Upper lobe of left lung (tissue), 6 donors: ENCODE measurements around the gene KMT2A. TPM values are rescaled to one million over a fixed set of nuclear protein-coding genes. Genes with fewer than 3 reads are reported as not detected.
A peak's percentile ranks its signal among the peaks of the same experiment; 100 is the strongest.
"Not testable (repeated sequence)": the region's sequence is repeated elsewhere in the genome, so short reads cannot be mapped to it uniquely, and the experiment has no call there.

ENCODE experiments used
- ATAC-seq, 2 donors: fragments of 200-7000 bp; cut with Tn5 transposase; one replicate each; pipeline ENCODE4 v1.9.1; 2022; ENCODE audit warnings: mild to moderate bottlenecking in 2 of 2, moderate library complexity in 2 of 2; ENCODE audit not compliant: low FRiP score in 2 of 2
- DNase-seq, 2 donors: peaks; one replicate each; pipeline ENCODE4 v3.0.0-alpha.2; 2019 to 2020
- H3K27ac ChIP-seq, 4 donors: fragments of 200-600 bp; sonication (generic); one replicate each; pipeline ENCODE4 v1.5.1; 2016 to 2019
- H3K27me3 ChIP-seq, 4 donors: fragments of 200-600 bp; sonication (generic); one replicate each; pipeline ENCODE4 v1.5.1; 2017 to 2019
- H3K36me3 ChIP-seq, 4 donors: fragments of 200-600 bp; sonication (generic); one replicate each; pipeline ENCODE4 v1.5.1; 2016 to 2019
- H3K4me1 ChIP-seq, 4 donors: fragments of 200-600 bp; sonication (generic); one replicate each; pipeline ENCODE4 v1.5.1; 2018 to 2019
- H3K4me3 ChIP-seq, 4 donors: fragments of 200-600 bp; sonication (generic); one replicate each; pipeline ENCODE4 v1.5.1; 2017 to 2019; ENCODE audit warnings: mild to moderate bottlenecking in 2 of 4, moderate library complexity in 1 of 4
- H3K9me3 ChIP-seq, 4 donors: fragments of 200-600 bp; sonication (generic); one replicate each; pipeline ENCODE4 v1.5.1; 2018 to 2019
- CTCF ChIP-seq, 6 experiments: fragments of 450-650 bp in 4 of 6; fragments of 200-600 bp in 2 of 6; sonication (generic) in 2 of 6; IDR thresholded peaks; one replicate each; pipeline ENCODE4 v1.5.1; 2016 to 2019; ENCODE audit warnings: antibody characterized with exemption in 6 of 6
- EP300 ChIP-seq, 4 donors: sonication (generic); formaldehyde crosslinking; IDR thresholded peaks; one replicate each; pipeline ENCODE4 v1.5.1; 2017; ENCODE audit warnings: antibody characterized with exemption in 4 of 4, control low read depth in 2 of 4
- POLR2A ChIP-seq, 4 donors: fragments of 450-650 bp; IDR thresholded peaks; one replicate each; pipeline ENCODE4 v1.5.1; 2016 to 2017; ENCODE audit warnings: antibody characterized with exemption in 4 of 4, mild to moderate bottlenecking in 2 of 4
- POLR2AphosphoS5 ChIP-seq, 2 donors: sonication (generic); formaldehyde crosslinking; IDR thresholded peaks; one replicate each; pipeline ENCODE4 v1.5.1; 2017; ENCODE audit warnings: antibody characterized with exemption in 2 of 2
- WGBS, 2 donors: methylation state at CpG; one replicate each; pipeline ENCODE4 v1.1.5; 2017 to 2018; 5-methylcytosine and 5-hydroxymethylcytosine counted together
- total RNA-seq, 6 donors: library from RNA; depleted of rRNA in 4 of 6; stranded (reverse); fragments of >200 nt in 4 of 6; gene quantifications; one replicate each; pipeline versions ENCODE4 v1.1.0 to v1.2.1, GENCODE V29; 2016 to 2021
- donor health status: DM: no; HTN: no; CAD: no; lungs with moderate emphysema.
- donor health status: DM: no; HTN: yes; CAD: no; lungs with severe emphysema.

The KMT2A gene
- total RNA-seq, 6 donors from 2014 or later, result 42.0 to 97.1 (median 58.4) TPM

GRCh38 chr11:118570787-118571186 lies 134.5 kb downstream of the KMT2A start:
- no peak for ATAC-seq
- H3K27me3 ChIP-seq, result no peaks in the 10 kb centered on the region
- TF ChIP-seq POLR2AphosphoS5 (IDR thresholded peaks at IDR 0.05) (no peak), POLR2A (IDR thresholded peaks at IDR 0.05) (no peak), EP300 (IDR thresholded peaks at IDR 0.05) (no peak), CTCF (IDR thresholded peaks at IDR 0.05) (no peak)
- DNase-seq, result no peak
- H3K4me3 ChIP-seq, result no peak overlapping the region
- WGBS, 2 donors, result 84 to 98% methylated on average over 1 of the region's 1 CpG
- peak overlapping the region in 1 of 4 donors; percentile 99 for H3K27ac ChIP-seq
- H3K9me3 ChIP-seq, result no peaks in the 10 kb centered on the region
- no peaks in the 10 kb centered on the region for H3K36me3 ChIP-seq
- peaks cover 24 to 37% (median 31%) of the 10 kb centered on the region in 4 donors for H3K4me1 ChIP-seq

- not testable (repeated sequence) for DNase-seq
These were observed 135.4 kb downstream of the KMT2A start for GRCh38 chr11:118571701-118572060.

GRCh38 chr11:118572061-118572980 lies 136.0 kb downstream of the KMT2A start, which contains the start of gene ARCN1:
ARCN1 (plus strand) TSS chr11:118572409; CDS start chr11:118572548, 139 bp downstream.
- peak within 1 kb of the TSS; percentile 97 to 99 (median 98) for H3K27ac ChIP-seq
- peak within 1 kb of the TSS; percentile 69 to 99 (median 80) for H3K4me3 ChIP-seq
- WGBS, 2 donors, result 0 to 2% methylated on average over 26 to 40 of the region's 55 CpGs
- peaks cover 26 to 45% (median 36%) of the 10 kb centered on the region in 4 donors for H3K4me1 ChIP-seq
- H3K36me3 ChIP-seq, result peaks cover 0 to 1% (median 0%) of the 10 kb centered on the region in 4 donors
- TF ChIP-seq EP300 (IDR thresholded peaks at IDR 0.05), result no peak
- peak in 2 of 4 donors; percentile 69 to 71 for TF ChIP-seq POLR2A (IDR thresholded peaks at IDR 0.05)
- TF ChIP-seq POLR2AphosphoS5 (IDR thresholded peaks at IDR 0.05), result peak; percentile 81 to 90
- ATAC-seq, result peak; percentile 94 to 95
- no peaks in the 10 kb centered on the region for H3K9me3 ChIP-seq
- no peaks in the 10 kb centered on the region for H3K27me3 ChIP-seq
- peak; percentile 78 to 91 for DNase-seq

More at GRCh38 chr11:118571701-118572060, 135.4 kb downstream of the KMT2A start:
- Histone ChIP-seq H3K27ac (peak overlapping the region; percentile 97 to 99 (median 98)), H3K4me1 (peaks cover 26 to 39% (median 33%) of the 10 kb centered on the region in 4 donors), H3K4me3 (peak overlapping the region; percentile 69 to 99 (median 80))
- ATAC-seq, result peak; percentile 25 to 29
- not testable (repeated sequence) for H3K27me3 ChIP-seq, H3K9me3 ChIP-seq, H3K36me3 ChIP-seq
- WGBS, 2 donors, result 11 to 29% methylated on average over 14 to 15 of the region's 15 CpGs

GRCh38 chr11:118572981-118573550 lies 136.8 kb downstream of the KMT2A start:
- no peak for TF ChIP-seq CTCF (IDR thresholded peaks at IDR 0.05)
- TF ChIP-seq POLR2AphosphoS5 (IDR thresholded peaks at IDR 0.05), result no peak
- TF ChIP-seq POLR2A (IDR thresholded peaks at IDR 0.05), result no peak
- TF ChIP-seq EP300 (IDR thresholded peaks at IDR 0.05), result no peak
- peaks cover 26 to 47% (median 37%) of the 10 kb centered on the region in 4 donors for H3K4me1 ChIP-seq
- H3K9me3 ChIP-seq, result no peaks in the 10 kb centered on the region
- H3K36me3 ChIP-seq, result peaks cover 0 to 5% (median 0%) of the 10 kb centered on the region in 4 donors
- peak overlapping the region; percentile 69 to 99 (median 80) for H3K4me3 ChIP-seq
- peak overlapping the region; percentile 97 to 99 (median 98) for H3K27ac ChIP-seq
- no peaks in the 10 kb centered on the region for H3K27me3 ChIP-seq
- no peak for DNase-seq
- 2 to 7% methylated on average over 10 of the region's 10 CpGs for WGBS, 2 donors
- ATAC-seq, result peak; percentile 42 to 48

GRCh38 chr11:118574636-118575035 lies 138.3 kb downstream of the KMT2A start:
- WGBS, 2 donors, result 87 to 88% methylated on average over 7 of the region's 7 CpGs
- no peak for ATAC-seq
- DNase-seq, result no peak
- Histone ChIP-seq H3K36me3 (peaks cover 0 to 5% (median 0%) of the 10 kb centered on the region in 4 donors), H3K27me3 (no peaks in the 10 kb centered on the region), H3K4me3 (peak overlapping the region in 1 of 4 donors; percentile 99), H3K27ac (no peak overlapping the region), H3K9me3 (no peaks in the 10 kb centered on the region), H3K4me1 (peaks cover 26 to 47% (median 39%) of the 10 kb centered on the region in 4 donors)
- TF ChIP-seq CTCF (IDR thresholded peaks at IDR 0.05) (no peak), EP300 (IDR thresholded peaks at IDR 0.05) (no peak), POLR2A (IDR thresholded peaks at IDR 0.05) (no peak), POLR2AphosphoS5 (IDR thresholded peaks at IDR 0.05) (no peak)

Other genes with a start within 250 kb of the KMT2A start
- gene JAML, start 211.5 kb upstream of the KMT2A start, total RNA-seq, result 100 to 1,000 TPM in 2 of 6 donors, 10 to 100 TPM in 4; 33.0 to 105 (median 49.5) TPM
- gene MPZL3, start 184.1 kb upstream of the KMT2A start, total RNA-seq, result 10 to 100 TPM in 4 of 6 donors, 1 to 10 TPM in 2; 2.3 to 27.7 (median 10.4) TPM
- 100 to 1,000 TPM in 3 of 6 donors, 10 to 100 TPM in 3; 51.6 to 146 (median 110) TPM for gene MPZL2, start 172.2 kb upstream of the KMT2A start, total RNA-seq
- gene CD3E, start 131.8 kb upstream of the KMT2A start, total RNA-seq, result 10 to 100 TPM in 2 of 6 donors, 1 to 10 TPM in 4; 3.9 to 13.6 (median 9.1) TPM
- gene CD3D, start 93.8 kb upstream of the KMT2A start, total RNA-seq, result 10 to 100 TPM in 3 of 6 donors, 1 to 10 TPM in 3; 4.1 to 22.3 (median 7.6) TPM
- 1 to 10 TPM in 4 of 6 donors, under 1 TPM in 1, not detected in 1; 1.00 to 5.5 (median 1.9) TPM for gene CD3G, start 92.1 kb upstream of the KMT2A start, total RNA-seq
- 10 to 100 TPM; 22.5 to 49.2 (median 38.2) TPM for gene UBE4A, start 76.9 kb upstream of the KMT2A start, total RNA-seq
- 100 to 1,000 TPM in 2 of 6 donors, 10 to 100 TPM in 4; 22.2 to 178 (median 58.0) TPM for gene ATP5MG, start 34.9 kb upstream of the KMT2A start, total RNA-seq
- gene TTC36, start 91.0 kb downstream of the KMT2A start, total RNA-seq, result 1 to 10 TPM in 3 of 6 donors, under 1 TPM in 1, not detected in 2; 0.34 to 9.4 (median 1.5) TPM
- gene TMEM25, start 94.7 kb downstream of the KMT2A start, total RNA-seq, result 10 to 100 TPM; 20.0 to 58.7 (median 28.0) TPM
- 10 to 100 TPM in 5 of 6 donors, 1 to 10 TPM in 1; 7.5 to 38.3 (median 21.5) TPM for gene IFT46, start 129.4 kb downstream of the KMT2A start, total RNA-seq
- gene ARCN1, start 135.9 kb downstream of the KMT2A start, total RNA-seq, result 100 to 1,000 TPM in 3 of 6 donors, 10 to 100 TPM in 3; 29.3 to 121 (median 94.6) TPM
- 100 to 1,000 TPM in 3 of 6 donors, 10 to 100 TPM in 3; 45.5 to 188 (median 100) TPM for gene PHLDB1, start 171.1 kb downstream of the KMT2A start, total RNA-seq
- gene TREH, start 243.2 kb downstream of the KMT2A start, total RNA-seq, result 1 to 10 TPM in 1 of 6 donors, under 1 TPM in 2, not detected in 3; 0.17 to 1.0 (median 0.89) TPM